Mucosa of descending colon (tissue), 3 donors: ENCODE data around the gene ARHGAP31. TPM values are rescaled to one million over a fixed set of nuclear protein-coding genes. Genes with fewer than 3 reads are reported as not detected.

Experiments used
- ATAC-seq: fragments of 200-7000 bp; cut with Tn5 transposase; one replicate; pipeline ENCODE4 v1.9.1; 2020; ENCODE audit warnings: mild to moderate bottlenecking, moderate library complexity
- DNase-seq, 3 donors: peaks; one replicate each; pipeline ENCODE4 v3.0.0-alpha.2; 2020
- H3K36me3 ChIP-seq: fragments of 200-600 bp; one replicate; pipeline ENCODE4 v1.8.0; 2021; ENCODE audit warnings: low read depth, mild to moderate bottlenecking
- H3K4me1 ChIP-seq: fragments of 200-600 bp; one replicate; pipeline ENCODE4 v1.8.0; 2021; ENCODE audit warnings: low read depth, mild to moderate bottlenecking
- H3K4me3 ChIP-seq: fragments of 200-600 bp; one replicate; pipeline ENCODE4 v1.8.0; 2021; ENCODE audit warnings: mild to moderate bottlenecking
- H3K9me3 ChIP-seq: fragments of 200-600 bp; one replicate; pipeline ENCODE4 v1.8.0; 2021; ENCODE audit warnings: mild to moderate bottlenecking
- intact Hi-C, 2 donors: fragments of 100-400 bp; cut with DNase I in 1 of 2; cut with micrococcal nuclease in 1 of 2; formaldehyde crosslinking; loops; one replicate each; pipeline versions ENCODE4 v1.11.0 to v1.11.1; 2022; cut with DNase I, micrococcal nuclease
- total RNA-seq, 3 donors: library from RNA; stranded (reverse); fragmentation: NEBNext Ultra II Directional in 2 of 3; extraction: Animal tissue kit (Norgen Biotek cat#: 25700) in 2 of 3; gene quantifications; one replicate each; pipeline versions ENCODE4 v1.2.1 to v1.2.4, GENCODE V29; 2021 to 2023
- TF ChIP-seq, protein P1 (sequence below): fragments of 200-600 bp; IDR thresholded peaks from one replicate; pipeline ENCODE4 v1.8.0; 2022; ENCODE audit warnings: antibody characterized with exemption, mild to moderate bottlenecking
- donor health status: DM: no; HTN: no; CAD: no; lungs with moderate emphysema.
- donor health status: DM: no; HTN: no; CAD: no.
- donor health status: DM: no; HTN: yes; CAD: no.

The ARHGAP31 gene
- total RNA-seq, 3 donors from 2014 or later: 7.7 to 25.8 (median 11.8) TPM

DNA sequence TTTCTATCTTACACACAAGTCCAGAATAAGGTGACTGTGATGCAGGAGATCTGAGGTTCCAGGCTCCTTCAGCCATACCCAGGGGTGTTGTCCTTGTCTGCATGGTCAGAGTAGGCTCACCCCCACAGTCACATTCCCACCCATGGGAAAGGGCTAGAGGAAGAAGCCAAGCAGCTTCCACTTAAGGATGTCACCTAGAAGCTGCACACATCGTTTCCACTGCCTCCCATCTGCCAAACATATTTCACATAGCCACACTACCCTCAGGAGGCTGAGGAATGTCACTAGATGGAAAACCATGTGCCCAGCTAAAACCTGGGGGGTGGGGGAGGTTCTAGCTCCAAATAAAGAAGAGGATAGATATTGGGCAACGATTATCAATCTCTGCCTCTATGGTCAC, 111.1 kb downstream of the ARHGAP31 start:
- Histone ChIP-seq H3K4me3 (no peak overlapping the region), H3K9me3 (no peaks in the 10 kb centered on the region), H3K4me1 (no peaks in the 10 kb centered on the region), H3K36me3 (no peaks in the 10 kb centered on the region)
- DNase-seq (no peak), ATAC-seq (no peak)
- TF ChIP-seq, protein P1, sequence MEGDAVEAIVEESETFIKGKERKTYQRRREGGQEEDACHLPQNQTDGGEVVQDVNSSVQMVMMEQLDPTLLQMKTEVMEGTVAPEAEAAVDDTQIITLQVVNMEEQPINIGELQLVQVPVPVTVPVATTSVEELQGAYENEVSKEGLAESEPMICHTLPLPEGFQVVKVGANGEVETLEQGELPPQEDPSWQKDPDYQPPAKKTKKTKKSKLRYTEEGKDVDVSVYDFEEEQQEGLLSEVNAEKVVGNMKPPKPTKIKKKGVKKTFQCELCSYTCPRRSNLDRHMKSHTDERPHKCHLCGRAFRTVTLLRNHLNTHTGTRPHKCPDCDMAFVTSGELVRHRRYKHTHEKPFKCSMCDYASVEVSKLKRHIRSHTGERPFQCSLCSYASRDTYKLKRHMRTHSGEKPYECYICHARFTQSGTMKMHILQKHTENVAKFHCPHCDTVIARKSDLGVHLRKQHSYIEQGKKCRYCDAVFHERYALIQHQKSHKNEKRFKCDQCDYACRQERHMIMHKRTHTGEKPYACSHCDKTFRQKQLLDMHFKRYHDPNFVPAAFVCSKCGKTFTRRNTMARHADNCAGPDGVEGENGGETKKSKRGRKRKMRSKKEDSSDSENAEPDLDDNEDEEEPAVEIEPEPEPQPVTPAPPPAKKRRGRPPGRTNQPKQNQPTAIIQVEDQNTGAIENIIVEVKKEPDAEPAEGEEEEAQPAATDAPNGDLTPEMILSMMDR: no peak
- intact Hi-C loops: no loop called here

DNA sequence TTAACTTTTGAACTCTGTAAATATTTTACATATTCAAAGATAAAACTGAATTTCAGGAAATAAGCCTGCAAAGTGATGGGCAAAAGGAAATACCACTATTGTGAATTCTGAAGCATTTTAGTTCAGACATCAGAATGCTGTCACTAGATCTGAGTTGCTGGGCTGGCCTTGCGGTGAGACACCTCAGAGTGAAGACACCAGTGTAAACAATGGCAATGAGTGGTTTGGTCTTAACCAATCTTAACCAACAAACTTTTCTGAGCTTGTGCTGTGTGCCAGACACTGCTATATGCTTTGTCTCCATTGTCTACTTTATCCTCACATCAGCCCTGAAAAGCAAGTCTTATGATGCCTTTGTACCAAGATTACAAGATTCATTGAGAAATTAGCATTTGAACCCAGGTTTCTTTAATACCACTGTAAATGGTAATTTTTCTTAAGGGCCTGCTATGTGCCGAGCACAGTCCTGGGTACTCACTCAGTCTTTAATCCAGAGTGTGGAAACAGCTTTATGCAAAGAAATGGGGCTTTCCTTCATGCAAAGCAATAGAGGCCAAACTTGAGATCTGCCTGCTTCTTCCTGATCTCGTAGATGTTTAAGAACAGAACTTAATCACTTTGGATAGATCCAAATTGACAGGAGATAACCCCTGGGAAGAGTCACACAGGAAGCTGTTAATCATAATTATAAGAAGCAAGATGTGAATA, 114.2 kb downstream of the ARHGAP31 start:
- intact Hi-C loops: no loop called here
- DNase-seq (no peak), ATAC-seq (no peak)
- TF ChIP-seq, protein P1: no peak
- no peaks in the 10 kb centered on the region for H3K4me1 ChIP-seq
- no peak overlapping the region for H3K4me3 ChIP-seq
- no peaks in the 10 kb centered on the region for H3K9me3 ChIP-seq
- H3K36me3 ChIP-seq: no peaks in the 10 kb centered on the region

DNA sequence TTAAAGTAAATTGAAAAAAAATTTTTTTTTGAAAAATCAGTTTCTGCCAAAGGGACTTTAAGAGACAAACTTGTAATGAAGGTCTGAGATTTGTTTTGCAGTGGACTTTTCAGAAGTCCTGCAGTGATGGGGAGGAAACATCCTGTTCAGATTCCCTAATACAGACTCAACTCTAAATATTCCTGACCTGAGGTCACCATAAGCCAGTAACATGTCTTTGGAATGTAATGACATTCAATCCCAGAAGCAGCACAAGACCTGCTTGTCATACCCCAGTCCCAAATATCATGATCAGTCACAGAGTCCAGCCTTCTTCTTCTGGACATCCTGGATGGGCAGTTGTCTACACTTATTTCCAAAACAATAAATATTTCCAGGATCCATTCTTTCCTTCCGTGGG, 115.7 kb downstream of the ARHGAP31 start:
- ATAC-seq (no peak), DNase-seq (no peak)
- Histone ChIP-seq H3K4me3 (no peak overlapping the region), H3K4me1 (no peaks in the 10 kb centered on the region), H3K9me3 (no peaks in the 10 kb centered on the region), H3K36me3 (no peaks in the 10 kb centered on the region)
- intact Hi-C loops: no loop called here
- TF ChIP-seq, protein P1: no peak

DNA sequence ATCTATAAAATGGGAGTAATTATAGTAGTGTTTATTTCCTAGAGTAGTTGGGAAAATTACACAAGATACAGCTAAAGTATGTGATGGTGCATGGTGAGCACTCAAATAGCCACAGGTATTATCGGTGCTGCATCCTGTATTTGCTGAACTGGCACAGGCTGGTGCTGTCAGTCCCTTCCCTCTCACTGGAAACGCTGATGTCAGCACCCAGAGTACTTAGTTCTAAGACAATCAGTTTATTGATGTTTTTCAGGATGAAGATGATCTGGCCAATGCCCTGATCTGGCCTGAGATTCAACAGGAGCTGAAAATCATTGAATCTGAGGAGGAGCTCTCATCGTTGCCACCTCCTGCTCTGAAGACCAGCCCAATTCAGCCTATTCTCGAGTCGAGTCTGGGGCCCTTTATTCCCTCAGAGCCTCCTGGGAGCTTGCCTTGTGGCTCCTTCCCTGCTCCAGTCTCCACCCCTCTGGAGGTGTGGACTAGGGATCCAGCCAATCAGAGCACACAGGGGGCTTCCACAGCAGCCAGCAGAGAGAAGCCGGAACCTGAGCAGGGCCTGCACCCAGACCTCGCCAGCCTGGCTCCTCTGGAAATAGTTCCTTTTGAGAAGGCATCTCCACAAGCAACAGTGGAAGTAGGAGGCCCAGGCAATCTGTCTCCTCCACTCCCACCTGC, 119.6 kb downstream of the ARHGAP31 start:
- H3K4me1 ChIP-seq: no peaks in the 10 kb centered on the region
- H3K4me3 ChIP-seq: no peak overlapping the region
- TF ChIP-seq, protein P1: no peak
- no peak for ATAC-seq
- intact Hi-C loops: no loop called here
- DNase-seq: no peak
- no peaks in the 10 kb centered on the region for H3K36me3 ChIP-seq
- no peaks in the 10 kb centered on the region for H3K9me3 ChIP-seq

DNA sequence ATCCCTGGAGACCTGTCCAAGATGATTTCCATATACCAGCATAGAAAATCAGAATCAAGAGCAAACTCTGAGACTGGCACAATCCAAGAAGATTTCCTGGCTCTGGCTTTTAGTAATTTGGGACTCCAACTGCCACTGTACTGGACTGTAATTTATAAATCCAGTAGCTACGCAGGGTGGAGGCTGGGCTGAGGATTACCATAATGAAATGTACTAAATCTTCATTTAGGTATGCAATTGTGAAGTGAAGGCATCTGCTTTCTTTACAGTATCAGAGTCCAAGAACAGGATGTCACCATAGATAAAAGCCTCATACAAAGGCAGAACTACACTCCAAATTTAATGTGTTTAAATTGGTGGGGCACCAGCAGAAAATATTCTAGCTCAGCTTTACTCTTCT, 122.7 kb downstream of the ARHGAP31 start:
- no peak for ATAC-seq
- H3K36me3 ChIP-seq: no peaks in the 10 kb centered on the region

More for the DNA sequence above, 122.7 kb downstream of the ARHGAP31 start:
- Histone ChIP-seq H3K4me1 (no peaks in the 10 kb centered on the region), H3K4me3 (no peak overlapping the region), H3K9me3 (no peaks in the 10 kb centered on the region)
- intact Hi-C loops: no loop called here
- TF ChIP-seq, protein P1: no peak
- DNase-seq: no peak
